Left colon (tissue), 2 donors: ENCODE data around the gene RBM15. TPM values are rescaled to one million over a fixed set of nuclear protein-coding genes. Genes with fewer than 3 reads are reported as not detected.

ENCODE experiments used
- ATAC-seq: fragments of 200-7000 bp; cut with Tn5 transposase; one replicate; pipeline ENCODE4 v1.9.1; 2020; ENCODE audit warnings: mild to moderate bottlenecking, moderate library complexity
- DNase-seq, 2 donors: peaks; one replicate each; pipeline ENCODE4 v3.0.0-alpha.2; 2020
- intact Hi-C, 2 donors: fragments of 100-400 bp; cut with DNase I in 1 of 2; cut with micrococcal nuclease in 1 of 2; formaldehyde crosslinking; loops; one replicate each; pipeline versions ENCODE4 v1.11.2 to v1.14.0; 2022; cut with DNase I, micrococcal nuclease
- long read RNA-seq: library from polyadenylated mRNA; unstranded; transcript quantifications from one replicate; pipeline ENCODE4 v2.0.0, GENCODE V29; 2021
- total RNA-seq, 2 donors: library from RNA; stranded (reverse); fragmentation: NEBNext Ultra II Directional; extraction: Animal tissue kit (Norgen Biotek cat#: 25700); gene quantifications; one replicate each; pipeline ENCODE4 v1.2.1, GENCODE V29; 2021
- donor health status: DM: no; HTN: no; CAD: no.
- donor health status: DM: yes; HTN: yes; CAD: no.

RBM15 gene, protein sequence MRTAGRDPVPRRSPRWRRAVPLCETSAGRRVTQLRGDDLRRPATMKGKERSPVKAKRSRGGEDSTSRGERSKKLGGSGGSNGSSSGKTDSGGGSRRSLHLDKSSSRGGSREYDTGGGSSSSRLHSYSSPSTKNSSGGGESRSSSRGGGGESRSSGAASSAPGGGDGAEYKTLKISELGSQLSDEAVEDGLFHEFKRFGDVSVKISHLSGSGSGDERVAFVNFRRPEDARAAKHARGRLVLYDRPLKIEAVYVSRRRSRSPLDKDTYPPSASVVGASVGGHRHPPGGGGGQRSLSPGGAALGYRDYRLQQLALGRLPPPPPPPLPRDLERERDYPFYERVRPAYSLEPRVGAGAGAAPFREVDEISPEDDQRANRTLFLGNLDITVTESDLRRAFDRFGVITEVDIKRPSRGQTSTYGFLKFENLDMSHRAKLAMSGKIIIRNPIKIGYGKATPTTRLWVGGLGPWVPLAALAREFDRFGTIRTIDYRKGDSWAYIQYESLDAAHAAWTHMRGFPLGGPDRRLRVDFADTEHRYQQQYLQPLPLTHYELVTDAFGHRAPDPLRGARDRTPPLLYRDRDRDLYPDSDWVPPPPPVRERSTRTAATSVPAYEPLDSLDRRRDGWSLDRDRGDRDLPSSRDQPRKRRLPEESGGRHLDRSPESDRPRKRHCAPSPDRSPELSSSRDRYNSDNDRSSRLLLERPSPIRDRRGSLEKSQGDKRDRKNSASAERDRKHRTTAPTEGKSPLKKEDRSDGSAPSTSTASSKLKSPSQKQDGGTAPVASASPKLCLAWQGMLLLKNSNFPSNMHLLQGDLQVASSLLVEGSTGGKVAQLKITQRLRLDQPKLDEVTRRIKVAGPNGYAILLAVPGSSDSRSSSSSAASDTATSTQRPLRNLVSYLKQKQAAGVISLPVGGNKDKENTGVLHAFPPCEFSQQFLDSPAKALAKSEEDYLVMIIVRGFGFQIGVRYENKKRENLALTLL
- total RNA-seq = 10 to 100 TPM; 23.5 to 27.0 TPM
- long read RNA-seq, full-length matches to known transcripts = 12 of 15 reads
- long read RNA-seq, partial matches to known transcripts = 0 of 15 reads
- long read RNA-seq, other reads (novel, unspliced or antisense) = 3 of 15 reads

GRCh38 chr1:110338886-110339406, at the start of gene RBM15:
Gene RBM15, plus strand, starts transcription at chr1:110339377. Its CDS starts 29 bp downstream, at chr1:110339406.
- ATAC-seq (peak; percentile 72), DNase-seq (peak; percentile 97 to 99)
- intact Hi-C loops = no loop called here

- intact Hi-C loops = no loop called here
- DNase-seq = peak; percentile 57 to 67
- peak; percentile 99 for ATAC-seq
Observed at GRCh38 chr1:110291241-110292030, 47.7 kb upstream of the RBM15 start.

DNA sequence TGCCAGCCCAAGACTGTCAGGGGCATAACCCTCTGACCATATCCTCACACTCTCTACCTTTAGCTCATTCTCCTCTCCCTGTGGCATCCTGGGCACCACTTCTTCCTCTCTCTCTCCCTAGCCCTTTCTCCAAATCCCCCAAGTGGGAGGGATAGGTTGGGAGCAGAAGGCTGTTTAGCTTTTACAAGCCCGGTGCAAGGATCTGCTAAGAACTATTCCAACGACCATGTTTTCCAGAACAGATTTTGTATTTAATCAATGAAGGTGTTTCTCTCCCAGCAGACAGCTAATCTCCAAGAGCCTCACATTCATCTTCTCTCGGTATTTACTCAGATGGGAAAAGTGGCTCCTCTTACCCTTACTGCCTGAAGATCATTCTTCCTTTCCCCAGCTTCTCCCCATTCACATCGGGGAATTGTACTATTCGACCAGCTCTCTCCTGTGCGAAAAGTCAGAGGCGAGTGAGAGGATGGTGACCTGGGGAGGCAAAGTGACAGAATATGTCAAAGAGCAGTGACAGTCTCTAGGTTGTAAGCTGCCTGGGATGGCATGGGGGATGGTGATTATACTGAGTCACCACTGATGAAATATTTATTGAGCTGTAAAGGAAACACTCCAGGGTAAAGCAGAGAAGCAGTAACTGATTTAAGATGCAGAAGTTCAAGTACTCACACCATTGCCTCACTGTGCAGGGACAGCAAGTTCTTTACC, 47.0 kb upstream of the RBM15 start:
- intact Hi-C loops = no loop called here
- DNase-seq (no peak), ATAC-seq (peak; percentile 69)

DNA sequence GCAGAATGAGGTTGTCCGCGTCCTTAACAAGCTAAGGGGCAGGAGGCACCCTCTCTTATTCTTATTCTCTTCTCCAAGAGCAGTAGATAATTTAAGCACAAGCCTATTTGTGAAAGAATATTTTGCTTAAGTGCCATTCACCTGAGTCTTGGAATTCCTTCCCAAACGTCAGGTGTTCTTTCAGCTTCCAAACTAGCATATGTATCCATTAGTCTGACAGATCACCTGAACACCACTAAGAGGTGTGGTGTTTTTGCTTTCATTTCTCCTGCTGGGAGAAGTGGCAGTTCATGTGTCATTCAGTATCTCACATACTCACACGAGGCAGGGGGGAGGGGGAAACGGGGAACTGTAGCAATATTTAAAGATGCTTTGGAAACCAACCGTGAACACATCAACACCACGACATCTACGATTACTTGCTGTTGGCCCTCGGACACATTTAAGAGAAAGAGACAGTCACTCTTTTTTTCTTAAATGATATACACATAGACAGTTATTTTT, 45.5 kb upstream of the RBM15 start:
- intact Hi-C loops = no loop called here
- no peak for ATAC-seq

DNA sequence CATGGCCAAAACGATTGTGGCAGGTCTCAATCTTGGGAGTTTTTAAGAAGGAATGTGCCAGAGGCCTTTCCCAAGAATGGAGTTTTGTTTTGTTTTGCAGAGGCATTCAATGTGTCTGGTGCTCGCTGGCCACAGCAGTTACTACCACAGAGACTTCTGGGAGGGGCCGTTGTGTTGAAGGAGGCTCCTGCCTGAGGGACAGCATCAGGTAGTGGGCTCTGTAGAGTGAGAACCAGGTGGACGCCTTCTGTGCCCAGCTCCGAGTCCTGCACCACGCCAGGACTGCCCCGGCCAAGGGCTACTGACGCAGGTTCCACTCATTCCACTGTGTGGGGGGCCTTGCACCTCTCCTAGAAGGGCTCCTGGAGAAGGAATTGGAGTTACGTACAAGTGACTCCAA, 44.9 kb upstream of the RBM15 start:
- DNase-seq = no peak
- intact Hi-C loops = no loop called here

More for the DNA sequence above, 45.5 kb upstream of the RBM15 start:
- DNase-seq = no peak

GRCh38 chr1:110298991-110299390, 40.2 kb upstream of the RBM15 start:
- intact Hi-C loops = no loop called here
- ATAC-seq = no peak
- DNase-seq = no peak

More for the DNA sequence above, 44.9 kb upstream of the RBM15 start:
- no peak for ATAC-seq

DNA sequence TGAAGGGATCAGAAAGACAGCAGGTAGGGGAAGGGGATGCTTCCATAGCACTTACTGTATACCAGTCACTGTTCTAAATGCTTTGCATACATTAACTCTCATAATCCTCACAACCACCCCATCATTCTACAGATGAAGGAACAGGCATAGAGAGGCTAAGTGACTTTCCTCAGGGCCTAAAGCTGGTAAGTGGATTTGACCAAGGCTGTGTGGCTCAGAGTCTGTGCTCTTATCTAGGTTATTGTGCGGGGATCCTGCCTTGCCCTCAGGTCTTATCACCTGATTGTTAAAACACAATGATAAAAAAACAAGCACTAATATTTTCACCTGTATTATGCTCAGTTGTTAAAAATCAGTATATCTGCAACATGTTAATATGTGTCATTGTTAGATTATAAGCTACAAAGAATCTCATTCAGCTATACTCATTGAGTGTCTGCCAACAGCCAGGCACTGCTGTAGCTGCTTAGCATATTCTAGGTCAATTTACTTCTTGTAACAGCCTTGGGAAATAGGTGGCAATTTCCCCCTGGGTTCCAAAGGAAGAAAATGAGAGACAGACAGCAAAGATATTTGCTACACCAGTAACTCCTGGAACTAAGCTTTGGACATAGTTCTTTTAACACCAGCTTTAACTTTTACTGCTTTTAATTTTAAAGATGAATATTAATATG, 38.6 kb upstream of the RBM15 start:
- intact Hi-C loops = no loop called here
- DNase-seq = no peak
- ATAC-seq = no peak

DNA sequence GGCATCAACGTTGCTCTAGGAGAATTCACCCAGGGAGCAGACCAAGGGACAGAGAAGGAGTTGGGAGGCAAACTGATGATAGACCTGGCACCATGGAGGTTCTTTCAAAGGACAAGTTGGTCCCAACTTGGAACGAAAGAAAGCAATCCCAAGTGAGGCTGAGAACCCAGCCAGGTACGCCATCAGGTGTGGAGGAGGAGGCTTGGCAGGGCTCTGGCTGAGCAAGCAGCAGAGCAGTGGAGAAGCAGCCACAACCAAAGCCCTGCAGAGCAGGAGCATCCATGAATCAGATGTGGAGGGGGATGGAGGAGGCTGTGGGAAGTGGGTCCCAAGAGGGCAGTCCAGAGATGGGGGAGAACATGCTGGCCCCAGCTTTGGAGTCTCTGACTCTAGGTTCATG, 36.3 kb upstream of the RBM15 start:
- intact Hi-C loops = no loop called here
- ATAC-seq (no peak), DNase-seq (no peak)

DNA sequence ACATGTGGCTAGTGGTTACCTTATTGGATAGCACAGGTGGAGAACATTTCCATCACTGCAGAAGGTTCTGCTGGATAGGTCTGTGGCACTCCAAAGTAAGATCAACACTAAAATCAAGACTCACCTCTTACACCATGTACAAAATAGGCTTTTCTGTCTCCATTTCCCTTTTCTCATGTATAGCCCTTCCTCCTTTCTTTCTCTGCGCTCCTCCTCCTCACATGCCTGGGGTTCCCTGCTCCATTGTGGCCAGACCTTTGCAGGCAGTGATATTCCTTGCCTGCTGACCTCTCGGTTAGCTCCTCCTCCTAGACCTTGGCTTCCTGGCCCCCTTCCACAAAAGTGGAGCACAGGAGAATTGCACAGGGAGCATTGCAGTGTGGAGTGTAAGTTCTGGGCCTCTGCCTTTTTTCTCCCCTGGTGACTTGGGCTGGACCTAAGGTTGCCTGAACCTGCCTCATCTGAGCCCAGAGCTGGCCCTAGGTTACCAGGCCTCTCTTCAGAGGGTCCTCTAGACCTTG, 33.2 kb upstream of the RBM15 start:
- DNase-seq (no peak), ATAC-seq (no peak)
- intact Hi-C loops = loop anchor here in 1 of 2 donors (2.0 kb wide), 1 partner anchor 75 kb away; no protein-coding TSS in a partner anchor

DNA sequence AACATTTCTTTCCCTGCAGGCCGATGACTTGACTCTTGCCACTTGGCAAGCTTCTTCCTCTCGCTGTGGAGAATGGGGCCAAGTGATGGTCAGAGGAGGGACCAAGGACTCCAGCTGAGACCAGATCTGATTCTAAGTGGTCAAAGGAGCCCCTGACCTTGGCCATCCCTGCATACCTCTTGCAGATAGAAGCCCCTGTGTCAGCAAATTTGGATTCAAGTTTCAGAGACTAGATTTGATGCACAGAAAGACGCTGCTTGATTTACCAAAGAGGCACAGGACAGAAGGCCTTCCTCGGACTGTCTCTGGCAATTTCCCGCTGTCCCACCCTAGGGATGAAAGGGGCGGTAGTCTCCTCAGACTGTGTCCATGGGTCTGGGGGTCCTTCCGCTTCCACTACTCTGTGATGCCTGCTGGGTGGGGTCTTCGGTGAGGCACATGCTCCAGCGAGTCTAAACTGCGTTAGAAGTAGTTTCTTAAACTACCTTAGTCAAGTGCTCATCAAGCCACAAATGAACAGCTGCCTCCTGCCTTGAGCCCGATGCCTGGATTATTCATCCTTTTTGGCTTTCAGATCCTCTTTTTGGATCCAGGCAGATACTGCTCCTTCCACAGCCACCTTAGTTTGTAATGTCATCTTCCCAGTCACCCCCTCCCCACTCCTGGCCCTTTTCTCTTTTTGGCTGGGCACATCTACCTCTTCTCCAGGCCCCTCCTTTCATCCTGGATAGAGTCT, 31.8 kb upstream of the RBM15 start:
- DNase-seq (no peak), ATAC-seq (no peak)
- intact Hi-C loops = loop anchor here in 1 of 2 donors (2.0 kb wide), 1 partner anchor 77 kb away; no protein-coding TSS in a partner anchor

DNA sequence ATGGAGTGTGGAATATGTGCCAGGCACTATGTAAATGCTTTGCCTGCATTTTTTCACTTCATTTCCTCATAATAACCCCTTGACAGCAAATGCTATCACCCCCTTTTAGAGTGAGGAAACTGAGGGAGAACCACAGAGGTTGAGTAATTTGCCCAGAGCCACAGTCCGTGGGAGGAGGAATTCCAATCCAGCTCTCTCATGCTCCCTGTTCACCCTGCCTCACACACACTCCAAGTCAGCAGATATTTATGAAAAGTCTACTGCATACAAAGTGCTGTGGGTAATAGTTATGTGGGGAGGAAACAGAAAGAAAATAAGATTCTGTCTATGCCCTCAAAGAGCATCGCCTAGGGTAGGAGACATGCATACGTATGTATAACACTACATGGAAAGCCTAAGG, 30.9 kb upstream of the RBM15 start:
- ATAC-seq = no peak
- intact Hi-C loops = no loop called here
- DNase-seq = no peak

- no peak for DNase-seq
- ATAC-seq = no peak
- intact Hi-C loops = no loop called here
Observed at GRCh38 chr1:110309139-110309538, 30.0 kb upstream of the RBM15 start.

- intact Hi-C loops = loop anchor here (5.0 to 10.0 kb wide), 2 partner anchors 102 to 155 kb away; no protein-coding TSS in a partner anchor
- no peak for ATAC-seq
Observed at GRCh38 chr1:110309767-110310166, 29.4 kb upstream of the RBM15 start.

DNA sequence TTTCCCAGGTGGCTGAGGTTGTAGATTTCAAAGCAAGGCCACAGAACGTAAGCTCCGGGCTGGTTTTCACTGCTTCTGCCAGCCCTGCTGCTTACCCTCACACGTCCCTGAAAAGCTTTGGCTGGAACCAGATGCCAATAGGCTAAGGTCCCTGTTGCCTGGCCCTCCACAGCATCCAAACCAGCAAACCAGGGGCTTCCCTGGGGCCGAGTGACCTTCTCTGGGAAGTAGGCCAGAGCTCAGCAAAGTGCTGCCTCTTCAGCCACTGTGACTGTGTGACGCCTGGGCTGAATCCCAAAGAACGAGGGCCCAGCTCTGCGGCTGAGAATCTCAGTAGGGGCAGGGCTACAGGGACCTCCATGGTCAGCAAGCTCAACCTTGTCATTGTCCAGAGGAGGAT, 28.9 kb upstream of the RBM15 start:
- ATAC-seq = no peak
- intact Hi-C loops = loop anchor here (5.0 to 10.0 kb wide), 2 partner anchors 103 to 155 kb away; no protein-coding TSS in a partner anchor
- no peak for DNase-seq

More at GRCh38 chr1:110309767-110310166, 29.4 kb upstream of the RBM15 start:
- no peak for DNase-seq

- DNase-seq (peak; percentile 71 to 83), ATAC-seq (peak; percentile 97)
- intact Hi-C loops = loop anchor here (2.0 to 10.0 kb wide), 3 partner anchors 104 to 152 kb away; no protein-coding TSS in a partner anchor
Observed at GRCh38 chr1:110312188-110313121, 26.7 kb upstream of the RBM15 start.
